ENCODE measurements around the gene SLC16A13.
"Not testable (repeated sequence)": the region's sequence is repeated elsewhere in the genome, so short reads cannot be mapped to it uniquely, and the experiment has no call there.

The SLC16A13 gene

GRCh38 chr17:7068268-7068667 is 32.5 kb downstream of the SLC16A13 start:
- no peak for DNase-seq

- DNase-seq: no peak
These were observed 34.9 kb downstream of the SLC16A13 start for GRCh38 chr17:7070712-7071111.

DNA sequence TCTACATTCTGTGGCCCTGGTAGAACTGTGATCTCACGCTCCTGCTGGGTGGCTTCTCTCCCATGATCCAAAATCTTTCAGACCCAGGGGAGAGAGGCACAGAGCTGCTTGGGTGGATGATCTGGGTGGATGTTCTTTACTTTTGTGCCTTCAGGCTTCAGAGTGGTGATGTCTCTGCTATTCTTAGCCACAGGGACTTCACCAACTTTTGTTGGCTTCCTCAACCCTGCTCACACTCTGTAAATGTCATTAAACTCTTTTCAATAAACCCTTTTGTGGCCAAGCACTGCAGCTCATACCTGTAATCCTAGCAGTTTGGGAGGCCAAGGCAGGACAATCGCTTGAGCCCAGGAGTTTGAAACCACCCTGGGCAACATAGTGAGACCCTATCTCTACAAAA is 36.6 kb downstream of the SLC16A13 start:
- no peak for DNase-seq

- DNase-seq: no peak
These were observed 39.1 kb downstream of the SLC16A13 start for GRCh38 chr17:7074931-7075330.

DNA sequence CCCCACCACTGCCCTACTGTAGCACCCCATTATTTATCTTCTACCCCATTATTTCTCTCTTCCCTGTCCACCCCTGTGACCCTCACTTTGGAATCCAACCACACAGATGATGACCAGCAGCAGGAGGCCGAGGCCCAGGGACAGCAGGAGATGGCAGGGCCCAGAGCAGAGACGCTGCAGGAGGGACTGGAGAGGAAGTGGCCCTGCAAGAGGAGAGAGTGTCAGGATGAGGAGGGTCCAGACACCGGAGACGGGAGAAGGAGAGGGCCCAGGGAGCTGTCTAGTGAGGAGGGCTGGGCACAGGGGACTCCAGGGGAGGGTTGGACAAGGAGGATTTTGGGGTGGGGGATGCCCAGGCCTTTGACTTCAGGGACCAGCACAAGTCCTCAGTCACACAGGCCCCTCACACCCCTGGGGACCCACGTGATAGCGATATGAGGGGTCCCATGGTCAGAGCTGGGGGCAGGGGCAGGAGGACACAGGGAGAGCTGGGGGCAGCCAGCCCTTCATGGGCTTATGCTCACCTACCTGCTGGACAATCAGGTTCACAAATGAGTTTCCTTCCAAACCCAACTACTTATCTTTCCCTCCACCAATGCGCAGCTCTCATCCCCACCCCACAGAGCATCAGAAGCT is 42.2 kb downstream of the SLC16A13 start:
- DNase-seq: no peak

DNA sequence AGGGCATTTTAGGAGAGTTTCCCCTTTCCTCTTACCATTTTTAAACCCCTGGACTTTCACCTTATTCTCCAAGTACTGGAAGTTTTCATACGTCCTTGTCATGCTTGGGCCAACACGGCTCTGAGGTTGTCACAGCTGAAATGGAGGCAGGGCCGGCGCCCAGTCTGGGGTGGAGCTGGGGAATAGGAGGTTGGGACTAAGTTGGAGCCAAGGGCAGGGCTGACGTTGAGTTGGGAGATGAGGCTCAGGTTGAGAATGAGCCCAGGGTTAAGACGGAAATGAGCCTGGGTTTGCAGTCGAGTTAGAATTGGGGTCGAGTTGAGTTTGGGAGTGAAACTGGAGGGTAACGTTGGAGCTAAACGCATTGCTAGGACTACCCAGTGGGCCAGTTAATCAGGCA is 42.9 kb downstream of the SLC16A13 start:
- no peak for DNase-seq

DNA sequence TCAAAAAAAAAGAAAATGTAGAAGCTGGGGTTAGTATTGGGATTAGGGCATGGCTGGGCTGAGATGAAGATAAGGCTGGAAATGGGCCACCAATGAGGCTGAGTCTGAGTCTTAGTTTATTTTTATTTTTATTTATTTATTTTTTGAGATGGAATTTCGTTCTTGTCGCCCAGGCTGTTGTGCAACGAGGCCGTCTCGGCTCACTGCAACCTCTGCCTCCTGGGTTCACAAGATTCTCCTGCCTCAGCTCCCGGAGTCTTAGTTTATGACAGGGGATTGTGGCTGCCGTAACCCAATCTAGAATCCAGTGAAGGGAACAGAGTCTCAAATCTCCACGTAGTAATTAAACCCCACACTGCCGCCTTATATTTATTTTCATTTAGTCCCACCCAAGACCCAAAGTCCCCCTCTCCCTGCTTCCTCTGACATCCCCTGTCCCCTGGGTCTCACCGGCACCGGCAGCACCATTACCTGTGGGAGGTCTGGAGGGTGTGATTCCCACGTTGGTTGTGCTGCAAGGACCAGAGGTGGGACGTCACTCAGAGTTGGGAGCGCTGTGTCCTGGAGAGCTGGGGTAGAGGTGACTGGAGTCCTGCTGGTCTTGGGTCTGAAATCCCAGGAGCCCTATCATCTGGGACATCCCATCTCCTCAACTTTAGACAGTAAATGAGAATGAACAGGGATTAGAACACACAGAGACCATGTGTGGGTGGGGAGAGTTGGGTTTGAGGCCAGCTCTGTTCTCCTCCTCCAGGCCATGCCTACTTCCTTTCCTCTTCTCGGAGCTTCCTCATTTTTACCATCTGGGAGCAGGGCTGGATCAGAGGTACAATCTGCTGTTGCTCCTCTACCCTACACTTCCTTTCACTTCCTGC is 44.0 kb downstream of the SLC16A13 start, which contains the start of gene CLEC10A:
CLEC10A (minus strand) TSS at position 671 of the 875 bp plus-strand sequence. CDS start 1,439 bp downstream, outside the sequence.
- DNase-seq: no peak

GRCh38 chr17:7080456-7081041 is 44.7 kb downstream of the SLC16A13 start:
- no peak for DNase-seq

DNA sequence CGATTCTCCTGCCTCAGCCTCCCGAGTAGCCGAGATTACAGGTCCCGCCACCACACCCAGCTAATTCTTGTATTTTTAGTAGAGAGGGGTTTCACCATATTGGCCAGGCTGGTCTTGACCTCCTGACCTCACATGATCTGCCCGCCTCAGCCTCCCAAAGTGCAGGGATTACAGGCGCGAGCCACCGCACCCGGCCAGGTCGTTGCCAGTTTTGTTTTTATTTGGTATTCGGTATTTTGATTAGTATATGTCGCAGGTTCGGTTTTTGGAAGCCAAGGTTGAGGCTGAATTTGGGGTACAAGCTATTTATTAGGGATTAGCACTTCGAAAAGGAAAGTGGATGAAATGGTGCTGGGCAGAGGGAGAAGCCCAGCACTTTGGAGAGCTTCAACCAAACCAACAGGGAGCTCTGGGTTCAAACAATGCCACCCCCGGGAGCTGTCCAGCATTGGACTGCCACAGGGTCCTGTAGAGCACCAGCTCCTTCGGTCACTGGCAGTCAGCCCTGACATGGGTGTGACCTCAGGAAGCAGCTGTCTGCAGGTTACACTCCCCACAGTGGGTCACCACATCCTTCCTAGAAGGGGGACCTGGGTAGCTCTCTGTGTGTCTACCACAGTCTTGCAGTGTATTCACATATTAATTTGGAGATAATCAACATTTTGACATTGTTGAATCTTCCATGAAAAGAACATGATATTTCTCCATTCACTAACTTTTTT is 45.7 kb downstream of the SLC16A13 start:
- peak; percentile 57 to 58 for DNase-seq

DNA sequence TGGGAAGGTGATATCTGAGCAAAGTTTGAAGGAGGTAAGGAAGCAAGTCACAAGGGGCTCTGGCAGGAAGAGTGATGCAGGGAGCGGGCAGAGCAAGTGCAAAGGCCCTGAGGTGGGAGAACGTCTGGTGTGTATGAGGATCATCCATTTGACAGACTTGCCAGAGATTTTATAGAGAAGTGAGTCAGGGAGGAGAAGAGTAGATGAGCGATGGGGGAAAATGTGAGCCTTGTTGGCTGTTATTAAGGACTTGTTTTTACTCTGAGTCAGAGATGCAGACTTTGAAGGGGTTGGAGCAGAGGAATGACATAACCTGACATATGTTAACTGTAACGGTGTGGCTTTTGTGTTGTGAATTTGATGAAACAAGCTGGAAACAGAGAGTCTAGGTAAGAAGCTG is 47.8 kb downstream of the SLC16A13 start:
- DNase-seq: no peak

GRCh38 chr17:7084088-7084487 is 48.3 kb downstream of the SLC16A13 start:
- no peak for DNase-seq

GRCh38 chr17:7088442-7088841 is 52.6 kb downstream of the SLC16A13 start:
- DNase-seq: not testable (repeated sequence)

DNA sequence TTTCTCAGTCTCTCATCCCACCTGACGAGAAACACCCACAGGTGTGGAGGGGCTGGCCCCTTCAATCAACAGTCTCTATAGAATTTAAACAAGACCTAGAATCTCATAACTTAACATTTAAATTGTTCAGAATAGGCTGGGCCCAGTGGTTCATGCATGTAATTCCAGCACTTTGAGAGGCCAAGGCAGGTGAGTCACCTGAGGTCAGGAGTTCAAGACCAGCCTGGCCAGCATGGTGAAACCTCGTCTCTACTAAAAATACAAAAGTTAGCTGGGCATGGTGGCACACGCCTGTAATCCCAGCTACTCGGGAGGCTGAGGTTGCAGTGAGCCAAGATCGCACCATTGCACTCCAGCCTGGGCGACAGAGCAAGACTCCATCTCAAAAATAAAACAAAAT is 53.8 kb downstream of the SLC16A13 start:
- DNase-seq: not testable (repeated sequence)

All from CD4-positive, alpha-beta T cell treated with Interleukin-4 for 1 hour (primary cell).